Liver (tissue), 9 donors: ENCODE results near the gene ARIH1. TPM values are rescaled to one million over a fixed set of nuclear protein-coding genes. Genes with fewer than 3 reads are reported as not detected.

Experiments
- DNase-seq: peaks from one replicate; pipeline ENCODE4 v3.0.0-alpha.2; 2017; ENCODE audit warnings: low spot score
- H3K27ac ChIP-seq, 2 donors: one replicate each; pipeline ENCODE4 v1.7.0; 2013; ENCODE audit warnings: inconsistent platforms in 2 of 2, low read length in 2 of 2, control low read depth in 1 of 2, low read depth in 1 of 2, mild to moderate bottlenecking in 1 of 2
- H3K27me3 ChIP-seq, 4 donors: one replicate each; pipeline versions ENCODE4 v1.6.1 to v1.7.0; 2013; ENCODE audit warnings: low read length in 3 of 4, inconsistent platforms in 1 of 4, mild to moderate bottlenecking in 1 of 4, moderate library complexity in 1 of 4; ENCODE audit not compliant: control insufficient read depth in 4 of 4, insufficient read depth in 4 of 4
- H3K36me3 ChIP-seq, 4 donors: one replicate each; pipeline versions ENCODE4 v1.6.1 to v1.7.0; 2013; ENCODE audit warnings: low read length in 3 of 4, mild to moderate bottlenecking in 3 of 4, low read depth in 1 of 4, moderate library complexity in 1 of 4; ENCODE audit not compliant: control insufficient read depth in 4 of 4, insufficient read depth in 3 of 4
- H3K4me1 ChIP-seq, 4 donors: one replicate each; pipeline versions ENCODE4 v1.6.1 to v1.7.0; 2013; ENCODE audit warnings: low read length in 3 of 4, mild to moderate bottlenecking in 3 of 4, moderate library complexity in 1 of 4; ENCODE audit not compliant: control insufficient read depth in 4 of 4, insufficient read depth in 4 of 4
- H3K4me3 ChIP-seq, 3 donors: one replicate each; pipeline versions ENCODE4 v1.6.1 to v1.7.0; 2013; ENCODE audit warnings: low read length in 3 of 3, control low read depth in 1 of 3, low read depth in 1 of 3, mild to moderate bottlenecking in 1 of 3
- H3K9ac ChIP-seq, 2 donors: one replicate each; pipeline ENCODE4 v1.7.0; 2013; ENCODE audit warnings: low read length in 2 of 2, mild to moderate bottlenecking in 2 of 2, moderate library complexity in 2 of 2, control low read depth in 1 of 2, low read depth in 1 of 2
- H3K9me3 ChIP-seq, 4 donors: one replicate each; pipeline versions ENCODE4 v1.6.1 to v1.7.0; 2013; ENCODE audit warnings: low read length in 3 of 4; ENCODE audit not compliant: control insufficient read depth in 4 of 4
- EGR1 ChIP-seq, 2 donors: IDR thresholded peaks; 2 replicates each; pipeline ENCODE4 v1.6.1; 2016 to 2018; ENCODE audit warnings: antibody characterized with exemption in 2 of 2, low read depth in 2 of 2
- FOXA1 ChIP-seq: IDR thresholded peaks from 2 replicates; pipeline ENCODE4 v1.6.1; 2016; ENCODE audit warnings: antibody characterized with exemption
- FOXA2 ChIP-seq: IDR thresholded peaks from 2 replicates; pipeline ENCODE4 v1.6.1; 2016; ENCODE audit warnings: antibody characterized with exemption
- GABPA ChIP-seq, 2 donors: IDR thresholded peaks in 1 of 2; conservative IDR thresholded peaks in 1 of 2; 2 replicates each; pipeline ENCODE4 v1.6.1; 2016; ENCODE audit warnings: antibody characterized with exemption in 2 of 2, mild to moderate bottlenecking in 1 of 2, moderate library complexity in 1 of 2
- HNF4A ChIP-seq, 2 donors: conservative IDR thresholded peaks; 2 replicates each; pipeline ENCODE4 v1.6.1; 2016; ENCODE audit warnings: antibody characterized with exemption in 2 of 2, mild to moderate bottlenecking in 2 of 2
- HNF4G ChIP-seq: IDR thresholded peaks from 2 replicates; pipeline ENCODE4 v1.6.1; 2016; ENCODE audit warnings: antibody characterized with exemption
- JUND ChIP-seq, 2 donors: IDR thresholded peaks; 2 replicates each; pipeline ENCODE4 v1.6.1; 2016; ENCODE audit warnings: antibody characterized with exemption in 2 of 2
- NR2F2 ChIP-seq: IDR thresholded peaks from 2 replicates; pipeline ENCODE4 v1.6.1; 2016; ENCODE audit warnings: antibody characterized with exemption
- RXRA ChIP-seq, 2 donors: IDR thresholded peaks; 2 replicates each; pipeline ENCODE4 v1.6.1; 2017 to 2018; ENCODE audit warnings: antibody characterized with exemption in 2 of 2, mild to moderate bottlenecking in 1 of 2
- SP1 ChIP-seq: IDR thresholded peaks from 2 replicates; pipeline ENCODE4 v1.6.1; 2018; ENCODE audit warnings: antibody characterized with exemption, mild to moderate bottlenecking
- TAF1 ChIP-seq: conservative IDR thresholded peaks from 2 replicates; pipeline ENCODE4 v1.6.1; 2016; ENCODE audit warnings: antibody characterized with exemption, mild to moderate bottlenecking
- YY1 ChIP-seq: IDR thresholded peaks from 2 replicates; pipeline ENCODE4 v1.6.1; 2016; ENCODE audit warnings: antibody characterized with exemption, mild to moderate bottlenecking
- WGBS: extraction: QIAGEN DNeasy Blood & Tissue Kit; methylation state at CpG from one replicate; pipeline ENCODE4 v1.1.7; 2013; 5-methylcytosine and 5-hydroxymethylcytosine counted together
- polyA plus RNA-seq, 2 donors: library from polyadenylated mRNA; stranded (reverse) in 1 of 2; unstranded in 1 of 2; fragments of 200-250 nt in 1 of 2; fragments of >200 nt in 1 of 2; fragmentation: Nextera tagmentation in 1 of 2; extraction: Ambion mirVana in 1 of 2; gene quantifications; one replicate each; pipeline versions ENCODE4 v1.2.1 to v1.2.3, GENCODE V29; 2013 to 2015
- total RNA-seq, 2 donors: library from RNA; depleted of rRNA; stranded (reverse); fragments of >200 nt; gene quantifications; one replicate each; pipeline ENCODE4 v1.2.3, GENCODE V29; 2014
- TF ChIP-seq, protein P1 (sequence below): IDR thresholded peaks from 2 replicates; pipeline ENCODE4 v1.6.1; 2016; ENCODE audit warnings: antibody characterized with exemption
- TF ChIP-seq, protein P2 (sequence below): IDR thresholded peaks from 2 replicates; pipeline ENCODE4 v1.6.1; 2016; ENCODE audit warnings: antibody characterized with exemption, mild to moderate bottlenecking
- TF ChIP-seq, protein P3 (sequence below): IDR thresholded peaks from 2 replicates; pipeline ENCODE4 v1.6.1; 2016; ENCODE audit warnings: antibody characterized with exemption
- TF ChIP-seq, protein P4 (sequence below): fragments of 150-350 bp; IDR thresholded peaks from 2 replicates; pipeline ENCODE4 v1.5.1; 2017; ENCODE audit warnings: improper control_type of control experiment, low read depth, low read length; ENCODE audit not compliant: missing input control
- TF ChIP-seq, protein P5 (sequence below): IDR thresholded peaks from 2 replicates; pipeline ENCODE4 v1.6.1; 2016; ENCODE audit warnings: antibody characterized with exemption
- donor health status: healthy.
- donor health status: healthy.
- donor health status: healthy.
- donor health status: healthy.
- donor health status: healthy.

Gene ARIH1
- total and polyA plus RNA-seq, 4 donors, result 10.8 to 23.8 (median 18.8) TPM

DNA sequence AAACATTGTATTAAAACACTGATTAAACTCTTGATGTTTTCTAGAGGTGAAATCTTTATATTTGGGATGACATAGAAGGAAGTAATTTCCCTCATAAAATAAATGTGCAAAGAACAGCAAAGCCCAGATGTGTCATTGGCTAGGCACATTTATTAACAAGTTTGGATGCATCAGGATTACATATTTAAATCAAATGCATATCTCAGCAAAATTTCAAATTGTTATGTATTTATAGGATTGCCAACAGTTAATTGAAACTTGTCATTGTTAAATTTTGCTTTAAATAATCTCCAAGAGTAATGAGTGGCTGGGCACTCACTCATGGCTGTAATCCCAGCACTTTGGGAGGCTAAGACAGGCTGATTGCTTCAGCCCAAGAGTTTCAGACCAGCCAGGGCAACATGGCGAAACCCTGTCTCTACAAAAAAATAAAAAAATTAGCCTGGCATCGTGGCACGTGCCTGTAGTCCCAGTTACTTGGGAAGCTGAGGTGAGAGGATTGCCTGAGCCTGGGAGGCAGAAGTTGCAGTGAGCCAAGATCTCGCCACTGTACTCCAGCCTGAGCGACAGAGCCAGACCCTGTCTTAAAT, 28.2 kb downstream of the ARIH1 start:
- TF ChIP-seq, protein P1, sequence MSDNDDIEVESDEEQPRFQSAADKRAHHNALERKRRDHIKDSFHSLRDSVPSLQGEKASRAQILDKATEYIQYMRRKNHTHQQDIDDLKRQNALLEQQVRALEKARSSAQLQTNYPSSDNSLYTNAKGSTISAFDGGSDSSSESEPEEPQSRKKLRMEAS, result no peak
- TF ChIP-seq, protein P2, sequence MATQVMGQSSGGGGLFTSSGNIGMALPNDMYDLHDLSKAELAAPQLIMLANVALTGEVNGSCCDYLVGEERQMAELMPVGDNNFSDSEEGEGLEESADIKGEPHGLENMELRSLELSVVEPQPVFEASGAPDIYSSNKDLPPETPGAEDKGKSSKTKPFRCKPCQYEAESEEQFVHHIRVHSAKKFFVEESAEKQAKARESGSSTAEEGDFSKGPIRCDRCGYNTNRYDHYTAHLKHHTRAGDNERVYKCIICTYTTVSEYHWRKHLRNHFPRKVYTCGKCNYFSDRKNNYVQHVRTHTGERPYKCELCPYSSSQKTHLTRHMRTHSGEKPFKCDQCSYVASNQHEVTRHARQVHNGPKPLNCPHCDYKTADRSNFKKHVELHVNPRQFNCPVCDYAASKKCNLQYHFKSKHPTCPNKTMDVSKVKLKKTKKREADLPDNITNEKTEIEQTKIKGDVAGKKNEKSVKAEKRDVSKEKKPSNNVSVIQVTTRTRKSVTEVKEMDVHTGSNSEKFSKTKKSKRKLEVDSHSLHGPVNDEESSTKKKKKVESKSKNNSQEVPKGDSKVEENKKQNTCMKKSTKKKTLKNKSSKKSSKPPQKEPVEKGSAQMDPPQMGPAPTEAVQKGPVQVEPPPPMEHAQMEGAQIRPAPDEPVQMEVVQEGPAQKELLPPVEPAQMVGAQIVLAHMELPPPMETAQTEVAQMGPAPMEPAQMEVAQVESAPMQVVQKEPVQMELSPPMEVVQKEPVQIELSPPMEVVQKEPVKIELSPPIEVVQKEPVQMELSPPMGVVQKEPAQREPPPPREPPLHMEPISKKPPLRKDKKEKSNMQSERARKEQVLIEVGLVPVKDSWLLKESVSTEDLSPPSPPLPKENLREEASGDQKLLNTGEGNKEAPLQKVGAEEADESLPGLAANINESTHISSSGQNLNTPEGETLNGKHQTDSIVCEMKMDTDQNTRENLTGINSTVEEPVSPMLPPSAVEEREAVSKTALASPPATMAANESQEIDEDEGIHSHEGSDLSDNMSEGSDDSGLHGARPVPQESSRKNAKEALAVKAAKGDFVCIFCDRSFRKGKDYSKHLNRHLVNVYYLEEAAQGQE, result no peak
- TF ChIP-seq TAF1, result no peak
- TF ChIP-seq GABPA (IDR thresholded peaks at IDR 0.05 in 1 of 2, conservative IDR thresholded peaks at IDR 0.05 in 1 of 2), result no peak
- no peak for TF ChIP-seq EGR1 (IDR thresholded peaks at IDR 0.05; ENCODE audit: low read depth in 2 of 2)
- TF ChIP-seq RXRA (IDR thresholded peaks at IDR 0.05), result no peak
- TF ChIP-seq, protein P3, sequence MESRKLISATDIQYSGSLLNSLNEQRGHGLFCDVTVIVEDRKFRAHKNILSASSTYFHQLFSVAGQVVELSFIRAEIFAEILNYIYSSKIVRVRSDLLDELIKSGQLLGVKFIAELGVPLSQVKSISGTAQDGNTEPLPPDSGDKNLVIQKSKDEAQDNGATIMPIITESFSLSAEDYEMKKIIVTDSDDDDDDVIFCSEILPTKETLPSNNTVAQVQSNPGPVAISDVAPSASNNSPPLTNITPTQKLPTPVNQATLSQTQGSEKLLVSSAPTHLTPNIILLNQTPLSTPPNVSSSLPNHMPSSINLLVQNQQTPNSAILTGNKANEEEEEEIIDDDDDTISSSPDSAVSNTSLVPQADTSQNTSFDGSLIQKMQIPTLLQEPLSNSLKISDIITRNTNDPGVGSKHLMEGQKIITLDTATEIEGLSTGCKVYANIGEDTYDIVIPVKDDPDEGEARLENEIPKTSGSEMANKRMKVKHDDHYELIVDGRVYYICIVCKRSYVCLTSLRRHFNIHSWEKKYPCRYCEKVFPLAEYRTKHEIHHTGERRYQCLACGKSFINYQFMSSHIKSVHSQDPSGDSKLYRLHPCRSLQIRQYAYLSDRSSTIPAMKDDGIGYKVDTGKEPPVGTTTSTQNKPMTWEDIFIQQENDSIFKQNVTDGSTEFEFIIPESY, result no peak
- TF ChIP-seq, protein P4, sequence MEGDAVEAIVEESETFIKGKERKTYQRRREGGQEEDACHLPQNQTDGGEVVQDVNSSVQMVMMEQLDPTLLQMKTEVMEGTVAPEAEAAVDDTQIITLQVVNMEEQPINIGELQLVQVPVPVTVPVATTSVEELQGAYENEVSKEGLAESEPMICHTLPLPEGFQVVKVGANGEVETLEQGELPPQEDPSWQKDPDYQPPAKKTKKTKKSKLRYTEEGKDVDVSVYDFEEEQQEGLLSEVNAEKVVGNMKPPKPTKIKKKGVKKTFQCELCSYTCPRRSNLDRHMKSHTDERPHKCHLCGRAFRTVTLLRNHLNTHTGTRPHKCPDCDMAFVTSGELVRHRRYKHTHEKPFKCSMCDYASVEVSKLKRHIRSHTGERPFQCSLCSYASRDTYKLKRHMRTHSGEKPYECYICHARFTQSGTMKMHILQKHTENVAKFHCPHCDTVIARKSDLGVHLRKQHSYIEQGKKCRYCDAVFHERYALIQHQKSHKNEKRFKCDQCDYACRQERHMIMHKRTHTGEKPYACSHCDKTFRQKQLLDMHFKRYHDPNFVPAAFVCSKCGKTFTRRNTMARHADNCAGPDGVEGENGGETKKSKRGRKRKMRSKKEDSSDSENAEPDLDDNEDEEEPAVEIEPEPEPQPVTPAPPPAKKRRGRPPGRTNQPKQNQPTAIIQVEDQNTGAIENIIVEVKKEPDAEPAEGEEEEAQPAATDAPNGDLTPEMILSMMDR, result no peak
- no peak for TF ChIP-seq YY1
- no peak for TF ChIP-seq NR2F2
- no peak for TF ChIP-seq HNF4G
- TF ChIP-seq FOXA1, result no peak
- TF ChIP-seq FOXA2, result no peak
- no peak for TF ChIP-seq HNF4A (conservative IDR thresholded peaks at IDR 0.05)
- no peak for TF ChIP-seq SP1
- TF ChIP-seq, protein P5, sequence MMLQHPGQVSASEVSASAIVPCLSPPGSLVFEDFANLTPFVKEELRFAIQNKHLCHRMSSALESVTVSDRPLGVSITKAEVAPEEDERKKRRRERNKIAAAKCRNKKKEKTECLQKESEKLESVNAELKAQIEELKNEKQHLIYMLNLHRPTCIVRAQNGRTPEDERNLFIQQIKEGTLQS, result no peak
- no peak for TF ChIP-seq JUND (IDR thresholded peaks at IDR 0.05)
- Histone ChIP-seq H3K4me3 (no peak overlapping the region), H3K36me3 (peaks cover 0 to 7% (median 0%) of the 10 kb centered on the region in 4 donors), H3K9me3 (no peaks in the 10 kb centered on the region), H3K9ac (no peak overlapping the region), H3K4me1 (no peaks in the 10 kb centered on the region), H3K27me3 (no peaks in the 10 kb centered on the region), H3K27ac (no peak overlapping the region)
- no peak for DNase-seq
- WGBS, result 92% methylated on average over 5 of the region's 5 CpGs
